ENCODE measurements around the gene CYGB.
A peak's percentile ranks its signal among the peaks of the same experiment; 100 is the strongest.

CYGB gene

GRCh38 chr17:76550712-76551615 is 13.5 kb upstream of the CYGB start:
- DNase-seq (ENCODE audit: low spot score), result no peak

- DNase-seq (ENCODE audit: low spot score), result no peak
These were observed 12.0 kb upstream of the CYGB start for GRCh38 chr17:76549539-76549938.

DNA sequence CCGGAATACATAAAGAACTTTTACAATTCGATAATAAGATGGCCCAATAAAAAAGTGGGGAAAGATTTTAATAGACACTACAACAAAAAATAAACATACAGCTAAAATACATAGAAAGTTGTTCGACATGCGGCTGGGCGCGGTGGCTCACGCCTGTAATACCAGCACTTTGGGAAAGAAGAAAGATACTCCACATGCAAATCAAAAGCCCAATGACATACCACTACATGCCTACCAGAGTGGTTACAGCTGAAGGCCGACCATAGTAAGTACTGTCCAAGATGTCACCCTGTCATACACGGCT is 11.7 kb upstream of the CYGB start:
- no peak for DNase-seq (ENCODE audit: low spot score)

- no peak for DNase-seq (ENCODE audit: low spot score)
These were observed 11.1 kb upstream of the CYGB start for GRCh38 chr17:76548378-76549214.

DNA sequence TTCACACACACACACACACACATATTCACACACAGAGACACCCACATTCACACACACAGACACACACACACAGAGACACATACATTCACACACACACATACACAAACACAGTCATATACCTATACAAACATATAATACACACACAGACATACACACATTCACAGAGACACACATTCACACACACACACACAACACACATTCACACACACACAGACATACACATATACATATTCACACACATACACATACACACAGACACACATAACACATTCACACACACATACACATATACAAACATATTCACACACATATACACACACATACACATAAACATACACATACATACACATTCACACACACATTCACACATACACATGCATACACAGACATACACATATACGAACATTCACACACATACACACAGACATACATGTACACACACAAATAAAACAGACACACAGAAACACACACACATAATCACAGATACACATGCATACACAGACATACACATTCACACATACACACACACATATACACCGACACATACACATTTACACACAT is 10.2 kb upstream of the CYGB start:
- DNase-seq (ENCODE audit: low spot score), result no peak

DNA sequence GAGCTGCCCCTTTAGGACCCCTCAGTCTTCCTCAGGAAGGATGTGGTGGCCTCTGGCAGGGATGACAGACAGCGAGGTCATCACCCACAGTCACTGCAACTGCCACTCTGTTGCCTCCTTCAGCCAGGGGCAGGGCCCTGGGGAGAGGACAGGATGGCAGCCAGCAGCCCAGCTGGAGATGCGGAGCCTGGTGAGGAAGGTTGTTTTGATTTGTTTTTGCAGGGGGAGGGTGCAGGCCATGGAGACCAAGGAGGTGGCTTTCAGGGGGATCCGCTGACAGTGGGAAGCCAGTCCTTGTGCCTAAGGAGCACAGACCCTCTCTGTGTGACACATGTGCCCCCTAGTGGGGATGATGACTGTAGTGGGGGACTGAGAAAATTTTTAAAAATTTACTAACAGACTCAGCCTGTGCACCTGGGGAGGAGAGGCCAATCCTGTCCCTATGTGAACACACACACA is 9.7 kb upstream of the CYGB start:
- DNase-seq (ENCODE audit: low spot score), result peak; percentile 85

DNA sequence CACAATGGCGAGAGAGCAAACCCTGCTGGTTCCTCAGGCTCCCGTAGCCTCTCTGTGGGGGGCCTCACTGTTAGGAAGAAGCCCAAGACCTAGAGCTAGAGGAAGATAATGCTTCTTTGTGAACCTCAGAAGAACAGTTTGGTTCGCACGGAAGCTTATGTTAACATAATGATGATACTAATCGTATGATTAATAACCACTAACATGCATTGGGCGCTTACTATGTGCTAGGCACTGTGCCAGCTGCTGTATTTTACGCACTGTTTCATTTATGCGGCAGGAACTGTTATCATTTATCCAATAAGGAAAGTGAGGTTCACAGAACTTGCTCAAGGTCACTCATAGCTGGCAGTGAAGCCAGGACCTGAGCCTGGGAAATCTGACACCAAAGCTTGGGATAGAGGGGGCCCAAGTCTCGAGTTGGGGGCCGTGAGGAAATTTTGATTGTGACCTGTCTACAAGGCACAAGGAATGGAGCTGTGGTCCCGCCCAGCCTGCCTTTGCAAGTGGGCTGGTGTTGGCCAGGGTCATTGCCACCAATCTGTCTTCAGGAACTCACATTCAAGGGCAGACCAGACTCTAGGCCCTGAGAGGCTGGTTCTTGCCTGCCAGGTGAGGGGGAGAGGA is 9.2 kb upstream of the CYGB start:
- DNase-seq (ENCODE audit: low spot score), result no peak

- DNase-seq (ENCODE audit: low spot score), result no peak
These were observed 8.5 kb upstream of the CYGB start for GRCh38 chr17:76545918-76546555.

- no peak for DNase-seq (ENCODE audit: low spot score)
These were observed 7.2 kb upstream of the CYGB start for GRCh38 chr17:76544546-76545365.

- no peak for DNase-seq (ENCODE audit: low spot score)
These were observed 6.5 kb upstream of the CYGB start for GRCh38 chr17:76543826-76544545.

DNA sequence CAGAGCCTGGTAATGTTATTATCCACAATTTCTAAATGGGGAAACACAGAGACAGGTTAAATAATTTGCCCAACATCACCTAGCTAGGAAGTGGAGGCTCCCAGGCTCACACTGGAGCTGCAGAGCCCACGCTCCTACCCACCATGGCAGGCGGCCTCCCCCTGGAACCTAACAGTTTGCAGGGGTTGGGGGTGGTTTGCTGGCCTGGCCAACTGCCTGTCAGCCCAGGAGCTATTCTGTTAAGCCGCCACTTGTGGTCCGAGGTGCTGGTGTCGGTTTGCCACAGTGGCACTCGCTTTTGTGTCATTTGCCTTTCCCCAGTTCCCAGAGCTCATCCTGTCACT is 5.9 kb upstream of the CYGB start:
- DNase-seq (ENCODE audit: low spot score), result no peak

- no peak for DNase-seq (ENCODE audit: low spot score)
These were observed 5.5 kb upstream of the CYGB start for GRCh38 chr17:76542984-76543383.

DNA sequence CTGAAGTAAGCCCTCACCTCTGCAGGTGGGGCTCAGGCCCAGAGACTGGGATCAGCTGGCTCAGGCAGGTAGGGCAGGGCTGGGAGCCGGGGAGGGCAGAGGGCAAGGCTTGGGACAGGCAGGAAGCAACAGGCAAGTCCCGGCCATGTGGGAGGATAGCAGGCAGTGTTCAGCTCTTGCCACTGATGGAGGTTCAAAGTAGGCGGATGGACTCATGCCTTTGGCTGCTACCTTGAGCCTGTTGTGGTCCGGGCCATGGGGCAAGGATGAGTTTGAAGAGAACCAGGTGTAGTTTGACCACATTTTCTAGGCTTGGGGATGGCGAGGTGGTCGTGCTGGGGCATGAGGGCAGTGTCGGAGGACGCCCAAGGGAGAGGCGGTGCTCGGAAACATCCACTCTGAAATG is 5.1 kb upstream of the CYGB start:
- DNase-seq (ENCODE audit: low spot score), result no peak

DNA sequence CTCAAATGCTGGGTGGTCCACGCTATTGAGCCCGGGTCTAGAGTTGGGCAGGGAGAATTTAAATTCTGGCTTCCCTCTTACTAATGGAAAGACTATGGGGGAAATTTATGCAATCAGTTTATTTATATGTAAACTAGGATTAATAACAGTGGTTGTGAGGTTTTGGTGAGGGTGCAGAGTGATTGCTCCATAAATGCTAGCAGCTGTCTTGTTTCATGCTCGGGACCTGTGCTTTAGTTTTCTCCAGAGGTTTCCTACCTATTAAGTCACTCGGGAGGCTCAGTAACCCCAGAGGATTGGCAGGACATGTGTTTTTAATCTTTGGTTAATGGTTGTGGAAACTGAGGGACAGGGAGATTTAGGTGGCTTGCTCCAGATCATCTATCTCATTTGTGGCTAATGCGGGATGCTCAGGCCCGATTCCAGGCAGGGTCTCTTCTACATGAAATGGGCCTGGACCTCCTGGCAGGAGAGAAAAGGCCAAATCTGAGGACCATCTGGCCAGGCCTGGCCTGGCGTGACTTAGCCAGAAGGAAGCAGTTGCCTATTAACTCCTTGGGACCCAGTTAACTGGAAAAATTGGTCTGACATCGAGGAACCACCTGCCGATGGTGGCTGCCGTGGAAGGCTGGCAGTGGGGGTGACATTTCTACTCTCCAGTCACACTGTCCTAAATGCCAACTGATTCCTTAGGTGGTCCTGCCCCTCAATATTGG is 4.4 kb upstream of the CYGB start:
- no peak for DNase-seq (ENCODE audit: low spot score)

- DNase-seq (ENCODE audit: low spot score), result peak; percentile 52
These were observed 3.1 kb upstream of the CYGB start for GRCh38 chr17:76540381-76541300.

DNA sequence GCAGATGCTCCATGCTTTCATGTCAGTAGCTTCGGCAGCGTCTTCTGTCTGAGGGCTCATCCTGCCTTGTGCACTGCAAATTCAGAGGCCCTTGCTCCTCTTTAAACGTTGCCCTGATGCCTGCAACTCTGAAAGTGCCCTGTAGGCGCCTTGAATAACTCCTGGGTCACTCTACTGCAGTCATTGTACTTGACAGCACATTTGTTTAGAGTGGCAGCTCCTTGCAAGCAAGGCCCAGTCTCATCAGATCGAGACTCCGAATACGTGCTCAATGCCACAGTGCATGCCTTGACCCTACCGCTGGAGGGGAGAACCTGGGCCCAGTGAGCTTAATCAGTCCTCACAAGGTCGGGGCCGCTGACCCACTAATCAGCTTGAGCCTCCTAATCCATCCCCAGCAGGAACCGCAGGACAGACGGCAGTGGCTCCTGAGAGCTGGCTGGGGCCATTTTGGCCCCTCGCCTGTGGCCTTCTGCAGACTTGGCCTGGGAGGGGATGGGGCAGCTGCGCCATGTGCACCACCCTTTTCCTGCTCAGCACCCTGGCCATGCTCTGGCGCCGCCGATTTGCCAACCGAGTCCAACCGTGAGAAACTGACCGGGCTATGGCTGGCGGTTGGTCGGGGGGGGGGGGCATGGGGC is 2.2 kb upstream of the CYGB start, which contains the start of gene PRCD:
Gene PRCD (plus strand): TSS at position 414 of the 641 bp plus-strand sequence. CDS start 98 bp downstream, at position 512.
- DNase-seq (ENCODE audit: low spot score), result peak; percentile 44

DNA sequence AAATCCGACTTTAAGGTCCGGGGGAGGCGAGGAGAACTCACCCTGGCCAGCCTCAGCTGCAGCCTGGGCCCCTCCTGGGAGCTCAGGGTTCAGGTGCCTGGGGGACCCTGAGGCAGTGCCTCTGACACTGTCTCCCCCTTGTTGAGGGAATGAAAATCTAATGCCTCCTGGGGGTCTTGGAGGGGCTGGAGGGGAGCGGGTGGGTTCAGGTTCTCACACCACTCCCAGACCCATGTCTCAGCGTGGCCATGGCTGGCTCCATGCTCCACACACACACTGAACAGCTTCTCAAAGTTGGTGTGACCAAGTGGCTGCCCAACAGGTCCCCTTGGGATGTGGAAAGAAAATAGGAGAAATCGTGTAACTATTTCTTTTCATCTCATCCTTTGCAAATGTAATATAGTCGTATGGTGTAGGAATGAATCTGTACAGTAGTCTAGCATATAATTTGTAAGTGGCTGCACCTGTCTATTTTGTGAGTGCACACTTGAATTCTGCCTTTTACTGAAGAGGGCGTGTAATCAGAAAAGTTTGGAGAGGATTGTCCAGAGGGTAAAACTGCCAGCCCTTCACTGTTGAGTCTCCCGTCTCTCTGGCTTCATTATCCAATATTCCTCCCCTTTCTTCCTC is 1.5 kb upstream of the CYGB start:
- DNase-seq (ENCODE audit: low spot score), result no peak

All from NAMALWA (cell line).